HUES64 (cell line): ENCODE measurements around the gene CSNK1G2.

Source experiments
- H3K27ac ChIP-seq: 2 replicates; pipeline ENCODE4 v1.7.0; 2013; ENCODE audit warnings: low read depth, low read length, inconsistent platforms
- H3K27me3 ChIP-seq: 2 replicates; pipeline ENCODE4 v1.6.1; 2013; ENCODE audit warnings: mild to moderate bottlenecking, low read length; ENCODE audit not compliant: insufficient read depth
- H3K36me3 ChIP-seq: 2 replicates; pipeline ENCODE4 v1.6.1; 2013; ENCODE audit warnings: mild to moderate bottlenecking, low read length; ENCODE audit not compliant: insufficient read depth
- H3K4me1 ChIP-seq: 2 replicates; pipeline ENCODE4 v1.6.1; 2013; ENCODE audit warnings: mild to moderate bottlenecking, low read length, moderate library complexity; ENCODE audit not compliant: insufficient read depth
- H3K4me3 ChIP-seq: 2 replicates; pipeline ENCODE4 v1.5.1; 2013; ENCODE audit warnings: mild to moderate bottlenecking, low read length, moderate library complexity
- H3K9ac ChIP-seq: 2 replicates; pipeline ENCODE4 v1.6.1; 2013; ENCODE audit warnings: mild to moderate bottlenecking, low read depth, low read length
- H3K9me3 ChIP-seq: 2 replicates; pipeline ENCODE4 v1.6.1; 2013; ENCODE audit warnings: low read depth, low read length; ENCODE audit not compliant: insufficient read depth
- WGBS: fragments of 150-250, 120-280 bp; methylation state at CpG from one replicate; pipeline ENCODE4 v1.1.7; 2013; ENCODE audit warnings: missing lambda C conversion rate; 5-methylcytosine and 5-hydroxymethylcytosine counted together

Gene CSNK1G2

GRCh38 chr19:1997353-1998233, 56.6 kb downstream of the CSNK1G2 start:
- Histone ChIP-seq H3K27me3 (no peaks in the 10 kb centered on the region), H3K4me3 (no peak overlapping the region), H3K27ac (no peak overlapping the region), H3K9ac (no peak overlapping the region), H3K4me1 (no peaks in the 10 kb centered on the region), H3K36me3 (peaks cover 35% of the 10 kb centered on the region), H3K9me3 (peaks cover 5% of the 10 kb centered on the region; the same call in 1 of the 2 replicates)
- WGBS, result 95% methylated on average over 31 of the region's 31 CpGs

GRCh38 chr19:1998712-1999708, 58.0 kb downstream of the CSNK1G2 start:
- H3K27me3 ChIP-seq, result no peaks in the 10 kb centered on the region
- H3K27ac ChIP-seq, result no peak overlapping the region
- no peak overlapping the region for H3K4me3 ChIP-seq
- 96% methylated on average over 52 of the region's 52 CpGs for WGBS
- H3K4me1 ChIP-seq, result no peaks in the 10 kb centered on the region
- H3K36me3 ChIP-seq, result peaks cover 32% of the 10 kb centered on the region
- H3K9ac ChIP-seq, result no peak overlapping the region
- peaks cover 5% of the 10 kb centered on the region; the same call in 1 of the 2 replicates for H3K9me3 ChIP-seq

GRCh38 chr19:1999856-2000515, 59.0 kb downstream of the CSNK1G2 start:
- Histone ChIP-seq H3K9me3 (peaks cover 5% of the 10 kb centered on the region; the same call in 1 of the 2 replicates), H3K4me3 (no peak overlapping the region), H3K27me3 (no peaks in the 10 kb centered on the region), H3K4me1 (no peaks in the 10 kb centered on the region), H3K9ac (no peak overlapping the region), H3K27ac (no peak overlapping the region), H3K36me3 (peaks cover 32% of the 10 kb centered on the region)
- WGBS, result 96% methylated on average over 26 of the region's 26 CpGs

- Histone ChIP-seq H3K27me3 (no peaks in the 10 kb centered on the region), H3K4me1 (no peaks in the 10 kb centered on the region), H3K36me3 (peaks cover 19% of the 10 kb centered on the region), H3K9me3 (no peaks in the 10 kb centered on the region), H3K27ac (no peak overlapping the region), H3K4me3 (no peak overlapping the region), H3K9ac (no peak overlapping the region)
- whole genome bisulfite sequencing, result 88% methylated on average over 4 of the region's 4 CpGs
Observed at GRCh38 chr19:2003874-2004273, 62.9 kb downstream of the CSNK1G2 start.

- Histone ChIP-seq H3K27me3 (no peaks in the 10 kb centered on the region), H3K27ac (no peak overlapping the region), H3K36me3 (peaks cover 4% of the 10 kb centered on the region; the same call in 1 of the 2 replicates), H3K4me1 (no peaks in the 10 kb centered on the region), H3K9me3 (no peaks in the 10 kb centered on the region), H3K9ac (no peak overlapping the region), H3K4me3 (no peak overlapping the region)
- 96% methylated on average over 20 of the region's 20 CpGs for WGBS
Observed at GRCh38 chr19:2010135-2010668, 69.2 kb downstream of the CSNK1G2 start.

GRCh38 chr19:2011169-2011568, 70.2 kb downstream of the CSNK1G2 start:
- H3K27ac ChIP-seq, result no peak overlapping the region
- H3K4me3 ChIP-seq, result no peak overlapping the region
- H3K9ac ChIP-seq, result no peak overlapping the region
- no peaks in the 10 kb centered on the region for H3K9me3 ChIP-seq
- H3K27me3 ChIP-seq, result no peaks in the 10 kb centered on the region
- WGBS, result 96% methylated on average over 12 of the region's 12 CpGs
- peaks cover 4% of the 10 kb centered on the region; the same call in 1 of the 2 replicates for H3K36me3 ChIP-seq
- no peaks in the 10 kb centered on the region for H3K4me1 ChIP-seq

- Histone ChIP-seq H3K27me3 (no peaks in the 10 kb centered on the region), H3K9ac (no peak overlapping the region), H3K4me3 (no peak overlapping the region), H3K9me3 (no peaks in the 10 kb centered on the region), H3K4me1 (no peaks in the 10 kb centered on the region), H3K27ac (no peak overlapping the region), H3K36me3 (peaks cover 4% of the 10 kb centered on the region; the same call in 1 of the 2 replicates)
- 84% methylated on average over 21 of the region's 21 CpGs for WGBS
Observed at GRCh38 chr19:2012941-2013682, 72.1 kb downstream of the CSNK1G2 start.

GRCh38 chr19:2013683-2013961, 72.7 kb downstream of the CSNK1G2 start:
- no peaks in the 10 kb centered on the region for H3K4me1 ChIP-seq
- H3K9ac ChIP-seq, result no peak overlapping the region
- H3K4me3 ChIP-seq, result no peak overlapping the region
- H3K27me3 ChIP-seq, result no peaks in the 10 kb centered on the region
- no peak overlapping the region for H3K27ac ChIP-seq
- 88% methylated on average over 6 of the region's 6 CpGs for WGBS
- H3K9me3 ChIP-seq, result no peaks in the 10 kb centered on the region
- H3K36me3 ChIP-seq, result peaks cover 3% of the 10 kb centered on the region; the same call in 1 of the 2 replicates

- H3K4me1 ChIP-seq, result no peaks in the 10 kb centered on the region
- H3K9me3 ChIP-seq, result no peaks in the 10 kb centered on the region
- WGBS, result 88% methylated on average over 5 of the region's 5 CpGs
- no peak overlapping the region for H3K27ac ChIP-seq
- no peak overlapping the region for H3K9ac ChIP-seq
- H3K27me3 ChIP-seq, result no peaks in the 10 kb centered on the region
- H3K4me3 ChIP-seq, result no peak overlapping the region
- H3K36me3 ChIP-seq, result peaks cover 2% of the 10 kb centered on the region; the same call in 1 of the 2 replicates
Observed at GRCh38 chr19:2014131-2014571, 73.2 kb downstream of the CSNK1G2 start.
